ENCODE measurements around the gene AWAT1.

DNA sequence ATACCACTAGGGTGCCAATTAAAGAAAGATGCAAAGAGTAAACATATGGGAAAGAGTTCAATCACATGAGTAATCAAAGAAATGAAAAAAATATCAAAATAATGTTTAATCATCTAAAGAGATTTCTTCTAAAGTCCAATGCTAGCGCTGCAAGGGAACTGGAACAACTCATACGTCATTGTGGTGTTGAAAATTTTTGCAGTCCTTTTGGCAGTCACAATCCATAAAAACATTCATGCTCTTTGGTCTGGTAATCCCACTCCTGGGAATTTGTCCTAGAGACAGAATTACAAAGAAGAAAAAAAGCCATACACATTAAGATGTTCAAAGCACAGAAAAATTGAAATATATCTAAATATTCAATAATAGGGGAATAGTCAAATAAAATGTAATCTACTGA lies 21.0 kb downstream of the AWAT1 start:
- no peak for TF ChIP-seq ZFX (IDR thresholded peaks at IDR 0.05)
- TF ChIP-seq CTCF (conservative IDR thresholded peaks at IDR 0.05): no peak
